ENCODE data around the gene RHBDD3. TPM values are rescaled to one million over a fixed set of nuclear protein-coding genes. Genes with fewer than 3 reads are reported as not detected.
"Not testable (repeated sequence)": the region's sequence is repeated elsewhere in the genome, so short reads cannot be mapped to it uniquely, and the experiment has no call there.

RHBDD3 gene
- total RNA-seq, 1 donor from 2014 or later = 24.1 TPM

GRCh38 chr22:29251981-29252911, 15.5 kb downstream of the RHBDD3 start:
- no peak for DNase-seq (ENCODE audit: low spot score)

- no peak for DNase-seq (ENCODE audit: low spot score)
Observed at GRCh38 chr22:29251265-29251664, 16.5 kb downstream of the RHBDD3 start.

GRCh38 chr22:29247891-29248290, 19.9 kb downstream of the RHBDD3 start:
- not testable (repeated sequence) for DNase-seq (ENCODE audit: low spot score)

GRCh38 chr22:29245626-29246385, 22.0 kb downstream of the RHBDD3 start:
- peak; percentile 73 for DNase-seq (ENCODE audit: low spot score)

GRCh38 chr22:29244785-29245625, 22.8 kb downstream of the RHBDD3 start:
- DNase-seq (ENCODE audit: low spot score) = no peak

GRCh38 chr22:29243874-29244446, 23.8 kb downstream of the RHBDD3 start:
- no peak for DNase-seq (ENCODE audit: low spot score)

- DNase-seq (ENCODE audit: low spot score) = not testable (repeated sequence)
Observed at GRCh38 chr22:29240481-29240880, 27.3 kb downstream of the RHBDD3 start.

GRCh38 chr22:29233277-29233877, 34.4 kb downstream of the RHBDD3 start:
- no peak for DNase-seq (ENCODE audit: low spot score)

GRCh38 chr22:29231971-29232959, 35.5 kb downstream of the RHBDD3 start:
- DNase-seq (ENCODE audit: low spot score) = no peak

- DNase-seq (ENCODE audit: low spot score) = no peak
Observed at GRCh38 chr22:29230972-29231875, 36.6 kb downstream of the RHBDD3 start.

- DNase-seq (ENCODE audit: low spot score) = no peak
Observed at GRCh38 chr22:29226351-29226981, 41.3 kb downstream of the RHBDD3 start.

- DNase-seq (ENCODE audit: low spot score) = peak; percentile 50
Observed at GRCh38 chr22:29225422-29226090, 42.2 kb downstream of the RHBDD3 start.

- no peak for DNase-seq (ENCODE audit: low spot score)
Observed at GRCh38 chr22:29224859-29225410, 42.8 kb downstream of the RHBDD3 start.

- peak; percentile 86 for DNase-seq (ENCODE audit: low spot score)
Observed at GRCh38 chr22:29224121-29224858, 43.5 kb downstream of the RHBDD3 start.

- no peak for DNase-seq (ENCODE audit: low spot score)
Observed at GRCh38 chr22:29219881-29220670, 47.7 kb downstream of the RHBDD3 start.

- DNase-seq (ENCODE audit: low spot score) = not testable (repeated sequence)
Observed at GRCh38 chr22:29219409-29219782, 48.4 kb downstream of the RHBDD3 start.

Measured in umbilical cord (tissue), 2 donors.